ENCODE results near the gene DCTN5.

DNA sequence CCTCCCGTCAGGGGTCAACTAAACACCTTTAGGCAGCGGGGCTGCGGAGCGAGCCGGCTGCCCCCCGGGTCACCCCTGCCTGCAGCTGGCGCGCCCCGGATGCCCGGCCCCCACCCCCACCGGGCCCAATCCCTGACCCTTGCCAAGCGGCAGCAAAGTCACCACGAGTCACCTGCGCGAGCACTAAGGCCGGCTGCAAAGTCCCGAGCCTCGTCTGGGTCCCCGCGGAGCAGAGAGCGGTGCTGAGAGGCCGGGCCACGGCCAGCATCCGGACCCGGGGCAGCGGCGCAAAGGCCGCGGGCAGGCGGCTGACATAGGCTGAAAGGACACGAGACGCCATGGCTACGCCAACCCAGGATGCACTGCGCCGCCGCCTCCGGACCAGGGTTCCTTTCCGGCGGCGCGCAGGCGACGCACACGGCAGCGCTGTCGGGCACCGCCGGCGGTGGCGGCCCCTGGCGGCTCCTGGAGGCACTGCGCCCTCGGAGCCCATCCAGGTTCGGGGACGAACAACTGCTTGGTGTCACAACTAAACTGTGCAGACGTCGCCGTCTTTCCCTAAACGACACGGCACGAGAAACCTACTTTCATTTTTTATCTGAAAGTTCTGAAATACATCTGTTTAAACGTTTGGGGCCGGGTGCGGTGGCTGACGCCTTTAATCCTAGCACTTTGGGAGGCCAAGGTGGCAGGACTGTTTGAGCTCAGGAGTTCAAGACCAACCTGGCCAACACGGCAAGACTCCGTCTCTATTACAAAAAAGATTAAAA is 45.1 kb upstream of the DCTN5 start, which contains the start of gene NDUFAB1:
- TF ChIP-seq EZH2 (IDR thresholded peaks at IDR 0.05; ENCODE audit: insufficient read depth, poor library complexity, severe bottlenecking): no peak
- no peak for TF ChIP-seq EZH2phosphoT487 (IDR thresholded peaks at IDR 0.05; ENCODE audit: insufficient read depth, low read depth)
